ENCODE data around the gene TIAM1.

TIAM1 gene

GRCh38 chr21:31195334-31196015 lies 148.6 kb downstream of the TIAM1 start:
- no peak for TF ChIP-seq CTCF (conservative IDR thresholded peaks at IDR 0.05; ENCODE audit: low read depth, low read length)
- no peak overlapping the region for H3K4me3 ChIP-seq (ENCODE audit: low read depth, low read length)
- DNase-seq (ENCODE audit: low read depth): no peak

GRCh38 chr21:31194510-31195293 lies 149.4 kb downstream of the TIAM1 start:
- no peak overlapping the region for H3K4me3 ChIP-seq (ENCODE audit: low read depth, low read length)
- DNase-seq (ENCODE audit: low read depth): no peak
- no peak for TF ChIP-seq CTCF (conservative IDR thresholded peaks at IDR 0.05; ENCODE audit: low read depth, low read length)

GRCh38 chr21:31193761-31194160 lies 150.3 kb downstream of the TIAM1 start:
- DNase-seq (ENCODE audit: low read depth): no peak
- TF ChIP-seq CTCF (conservative IDR thresholded peaks at IDR 0.05; ENCODE audit: low read depth, low read length): no peak
- H3K4me3 ChIP-seq (ENCODE audit: low read depth, low read length): no peak overlapping the region

GRCh38 chr21:31191553-31191952 lies 152.5 kb downstream of the TIAM1 start:
- H3K4me3 ChIP-seq (ENCODE audit: low read depth, low read length): no peak overlapping the region
- no peak for DNase-seq (ENCODE audit: low read depth)

GRCh38 chr21:31190516-31190915 lies 153.5 kb downstream of the TIAM1 start:
- H3K4me3 ChIP-seq (ENCODE audit: low read depth, low read length): no peak overlapping the region
- TF ChIP-seq CTCF (conservative IDR thresholded peaks at IDR 0.05; ENCODE audit: low read depth, low read length): no peak
- no peak for DNase-seq (ENCODE audit: low read depth)

More at GRCh38 chr21:31191553-31191952, 152.5 kb downstream of the TIAM1 start:
- no peak for TF ChIP-seq CTCF (conservative IDR thresholded peaks at IDR 0.05; ENCODE audit: low read depth, low read length)

GRCh38 chr21:31187499-31187898 lies 156.6 kb downstream of the TIAM1 start:
- DNase-seq (ENCODE audit: low read depth): no peak
- no peak for TF ChIP-seq CTCF (conservative IDR thresholded peaks at IDR 0.05; ENCODE audit: low read depth, low read length)
- H3K4me3 ChIP-seq (ENCODE audit: low read depth, low read length): no peak overlapping the region

Data from choroid plexus epithelial cell (primary cell).